A673 (cell line): ENCODE data around the gene COL4A3. TPM values are rescaled to one million over a fixed set of nuclear protein-coding genes. Genes with fewer than 3 reads are reported as not detected.

Experiments used
- BruUV-seq: library from RNA; stranded (reverse); fragments of 400-500 nt; replicated peaks from 2 replicates; lab custom pipeline; 2021; lab: Mats Ljungman, UMichigan
- CTCF ChIA-PET: fragments of 300-600 bp; sonication (Branson Sonifier 250); formaldehyde crosslinking; loops from one replicate; lab custom pipeline; 2022; ENCODE audit warnings: antibody characterized with exemption; lab: Charles Lee
- POLR2A ChIA-PET: fragments of 300-600 bp; sonication (Branson Sonifier 250); formaldehyde crosslinking; loops from one replicate; lab custom pipeline; 2022; ENCODE audit warnings: antibody characterized with exemption; ENCODE audit not compliant: low non-redundant PET; lab: Charles Lee
- DNase-seq: peaks from one replicate; pipeline ENCODE4 v3.0.0-alpha.2; 2015; ENCODE audit warnings: low spot score
- H3K27ac ChIP-seq: fragments of 200-600 bp; sonication (generic); 2 replicates; pipeline ENCODE4 v1.5.1; 2016; ENCODE audit warnings: mixed run types, low read depth, mild to moderate bottlenecking, mixed read lengths, antibody characterized with exemption, low read length; ENCODE audit not compliant: poor library complexity, severe bottlenecking
- H3K27me3 ChIP-seq: fragments of 200-600 bp; sonication (generic); replicated peaks from 2 replicates; pipeline ENCODE4 v1.6.1; 2017; ENCODE audit warnings: mixed run types, low read depth, mild to moderate bottlenecking, mixed read lengths, antibody characterized with exemption, low read length; ENCODE audit not compliant: insufficient read depth, poor library complexity
- H3K36me3 ChIP-seq: fragments of 200-600 bp; sonication (generic); 2 replicates; pipeline ENCODE4 v1.6.1; 2016; ENCODE audit warnings: mixed run types, mild to moderate bottlenecking, mixed read lengths, antibody characterized with exemption, low read length; ENCODE audit not compliant: insufficient read depth, poor library complexity, severe bottlenecking
- H3K4me1 ChIP-seq: fragments of 200-600 bp; sonication (generic); 2 replicates; pipeline ENCODE4 v1.6.1; 2017; ENCODE audit warnings: mixed run types, mild to moderate bottlenecking, mixed read lengths, antibody characterized with exemption, low read length; ENCODE audit not compliant: insufficient read depth, poor library complexity, severe bottlenecking
- H3K4me3 ChIP-seq: fragments of 200-600 bp; sonication (generic); 2 replicates; pipeline ENCODE4 v1.5.1; 2016; ENCODE audit warnings: low read depth, mixed run types, mild to moderate bottlenecking, mixed read lengths, low read length; ENCODE audit not compliant: poor library complexity, severe bottlenecking
- H3K9me3 ChIP-seq: fragments of 200-600 bp; sonication (generic); 2 replicates; pipeline ENCODE4 v1.6.1; 2016; ENCODE audit warnings: mixed run types, low read depth, mild to moderate bottlenecking, mixed read lengths, antibody characterized with exemption, low read length; ENCODE audit not compliant: poor library complexity, severe bottlenecking
- CTCF ChIP-seq: fragments of 300-800, 200-600 bp; sonication (generic); conservative IDR thresholded peaks from 2 replicates; pipeline ENCODE4 v1.5.1; 2017; ENCODE audit warnings: low read depth, mild to moderate bottlenecking, antibody characterized with exemption, low read length, moderate library complexity, mixed read lengths
- EZH2 ChIP-seq: fragments of 200-600 bp; sonication (generic); IDR thresholded peaks from 2 replicates; pipeline ENCODE4 v1.6.1; 2017; ENCODE audit warnings: borderline replicate concordance, low read depth, mild to moderate bottlenecking, mixed read lengths, antibody characterized with exemption, low read length; ENCODE audit not compliant: poor library complexity, severe bottlenecking
- intact Hi-C: fragments of 100-400 bp; cut with micrococcal nuclease; formaldehyde crosslinking; loops from one replicate; pipeline ENCODE4 v1.10.0; 2022; ENCODE audit not compliant: unreplicated experiment
- total RNA-seq: library from RNA; stranded (reverse); gene quantifications from 2 replicates; pipeline ENCODE4 v1.2.3, GENCODE V29; 2021

The COL4A3 gene
- total RNA-seq, 1 experiment from 2014 or later: not detected

- no peak for TF ChIP-seq CTCF
- TF ChIP-seq EZH2: no peak
Observed at GRCh38 chr2:227341553-227341952, 177.1 kb downstream of the COL4A3 start.

GRCh38 chr2:227344231-227344630 lies 179.8 kb downstream of the COL4A3 start:
- no peaks in the 10 kb centered on the region for H3K27me3 ChIP-seq
- no peak for DNase-seq
- POLR2A ChIA-PET: no interaction called here
- peaks cover under 1% of the 10 kb centered on the region for H3K4me1 ChIP-seq
- peaks cover 38% of the 10 kb centered on the region for H3K36me3 ChIP-seq
- no peaks in the 10 kb centered on the region for H3K9me3 ChIP-seq
- H3K4me3 ChIP-seq: no peak overlapping the region
- intact Hi-C loops: no loop called here
- BruUV-seq: no TSS peak
- CTCF ChIA-PET: no interaction called here
- no peak for TF ChIP-seq CTCF
- TF ChIP-seq EZH2: no peak
- no peak overlapping the region for H3K27ac ChIP-seq

More at GRCh38 chr2:227341553-227341952, 177.1 kb downstream of the COL4A3 start:
- ChIA-PET POLR2A (no interaction called here), CTCF (no interaction called here)
- Histone ChIP-seq H3K9me3 (no peaks in the 10 kb centered on the region), H3K36me3 (peaks cover 35% of the 10 kb centered on the region), H3K4me3 (no peak overlapping the region), H3K27ac (no peak overlapping the region), H3K4me1 (no peaks in the 10 kb centered on the region), H3K27me3 (no peaks in the 10 kb centered on the region)
- intact Hi-C loops: no loop called here
- no TSS peak for BruUV-seq
- DNase-seq: no peak

- ChIA-PET CTCF (no interaction called here), POLR2A (interaction anchor here (0.5 kb wide), 1 partner anchor 10 kb away, joined by 4 read pairs; no protein-coding TSS in a partner anchor)
- no peak for TF ChIP-seq EZH2
- no peak for TF ChIP-seq CTCF
- Histone ChIP-seq H3K9me3 (no peaks in the 10 kb centered on the region), H3K4me1 (peaks cover 29% of the 10 kb centered on the region), H3K27ac (no peak overlapping the region), H3K4me3 (no peak overlapping the region), H3K27me3 (no peaks in the 10 kb centered on the region), H3K36me3 (peaks cover 14% of the 10 kb centered on the region)
- no peak for DNase-seq
- intact Hi-C loops: no loop called here
- BruUV-seq: no TSS peak
Observed at GRCh38 chr2:227347117-227347516, 182.7 kb downstream of the COL4A3 start.
